ENCODE measurements around the gene RC3H2.
"Not testable (repeated sequence)": the region's sequence is repeated elsewhere in the genome, so short reads cannot be mapped to it uniquely, and the experiment has no call there.

Gene RC3H2

GRCh38 chr9:122812736-122813135, 92.4 kb downstream of the RC3H2 start:
- POLR2A ChIA-PET: no interaction called here
- DNase-seq (ENCODE audit: extremely low spot score): no peak
- CTCF ChIA-PET: interaction anchor here (1.0 to 4.8 kb wide), 5 partner anchors 314 to 714 kb away, joined by 3 to 29 read pairs (median 3); no protein-coding TSS in a partner anchor
- TF ChIP-seq, protein P1, sequence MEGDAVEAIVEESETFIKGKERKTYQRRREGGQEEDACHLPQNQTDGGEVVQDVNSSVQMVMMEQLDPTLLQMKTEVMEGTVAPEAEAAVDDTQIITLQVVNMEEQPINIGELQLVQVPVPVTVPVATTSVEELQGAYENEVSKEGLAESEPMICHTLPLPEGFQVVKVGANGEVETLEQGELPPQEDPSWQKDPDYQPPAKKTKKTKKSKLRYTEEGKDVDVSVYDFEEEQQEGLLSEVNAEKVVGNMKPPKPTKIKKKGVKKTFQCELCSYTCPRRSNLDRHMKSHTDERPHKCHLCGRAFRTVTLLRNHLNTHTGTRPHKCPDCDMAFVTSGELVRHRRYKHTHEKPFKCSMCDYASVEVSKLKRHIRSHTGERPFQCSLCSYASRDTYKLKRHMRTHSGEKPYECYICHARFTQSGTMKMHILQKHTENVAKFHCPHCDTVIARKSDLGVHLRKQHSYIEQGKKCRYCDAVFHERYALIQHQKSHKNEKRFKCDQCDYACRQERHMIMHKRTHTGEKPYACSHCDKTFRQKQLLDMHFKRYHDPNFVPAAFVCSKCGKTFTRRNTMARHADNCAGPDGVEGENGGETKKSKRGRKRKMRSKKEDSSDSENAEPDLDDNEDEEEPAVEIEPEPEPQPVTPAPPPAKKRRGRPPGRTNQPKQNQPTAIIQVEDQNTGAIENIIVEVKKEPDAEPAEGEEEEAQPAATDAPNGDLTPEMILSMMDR (IDR thresholded peaks at IDR 0.05; ENCODE audit: control extremely low read depth, extremely low read depth, low read depth, missing control alignments): no peak

GRCh38 chr9:122810306-122810946, 94.7 kb downstream of the RC3H2 start:
- POLR2A ChIA-PET: no interaction called here
- peak; percentile 82 for DNase-seq (ENCODE audit: extremely low spot score)
- TF ChIP-seq, protein P1 (IDR thresholded peaks at IDR 0.05; ENCODE audit: control extremely low read depth, extremely low read depth, low read depth, missing control alignments): peak; percentile 89
- CTCF ChIA-PET: interaction anchor here (0.6 to 6.2 kb wide), 16 partner anchors 8 to 925 kb away, joined by 3 to 65 read pairs (median 4); no protein-coding TSS in a partner anchor

DNA sequence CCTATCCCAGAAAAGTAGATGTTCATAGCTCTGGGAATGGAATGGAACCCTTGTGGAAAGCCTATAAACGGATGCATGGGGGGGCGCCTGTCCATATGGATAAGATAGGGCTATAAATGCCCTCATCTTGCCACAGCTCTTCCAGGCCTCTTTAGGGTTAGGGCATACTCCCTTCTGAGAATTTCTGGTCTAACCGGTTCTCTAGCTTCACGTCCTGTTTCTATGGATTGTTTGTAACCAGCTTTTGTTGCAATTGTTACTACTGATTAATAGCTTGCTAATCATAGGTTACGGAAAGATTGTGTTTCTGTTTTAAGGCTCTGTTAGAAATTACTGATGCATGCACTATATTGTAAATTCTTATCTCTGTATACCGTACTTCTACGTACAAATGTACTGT, 95.9 kb downstream of the RC3H2 start:
- POLR2A ChIA-PET; DNase-seq (ENCODE audit: extremely low spot score): not testable (repeated sequence)
- CTCF ChIA-PET: interaction anchor here (1.0 to 6.2 kb wide), 13 partner anchors 9 to 711 kb away, joined by 3 to 65 read pairs (median 3); no protein-coding TSS in a partner anchor

GRCh38 chr9:122808141-122808540, 97.0 kb downstream of the RC3H2 start:
- CTCF ChIA-PET: interaction anchor here (0.8 to 6.2 kb wide), 8 partner anchors 8 to 710 kb away, joined by 3 to 65 read pairs (median 8); no protein-coding TSS in a partner anchor

GRCh38 chr9:122807271-122807900, 97.8 kb downstream of the RC3H2 start:
- DNase-seq (ENCODE audit: extremely low spot score): no peak
- ChIA-PET CTCF (interaction anchor here (0.8 to 6.2 kb wide), 5 partner anchors 9 to 683 kb away, joined by 3 to 65 read pairs (median 10); no protein-coding TSS in a partner anchor), POLR2A (interaction anchor here (0.6 kb wide), 1 partner anchor 16 kb away, joined by 4 read pairs; no protein-coding TSS in a partner anchor)
- TF ChIP-seq, protein P1 (IDR thresholded peaks at IDR 0.05; ENCODE audit: control extremely low read depth, extremely low read depth, low read depth, missing control alignments): no peak

More at GRCh38 chr9:122808141-122808540, 97.0 kb downstream of the RC3H2 start:
- TF ChIP-seq, protein P1 (IDR thresholded peaks at IDR 0.05; ENCODE audit: control extremely low read depth, extremely low read depth, low read depth, missing control alignments): no peak
- no peak for DNase-seq (ENCODE audit: extremely low spot score)
- POLR2A ChIA-PET: no interaction called here

DNA sequence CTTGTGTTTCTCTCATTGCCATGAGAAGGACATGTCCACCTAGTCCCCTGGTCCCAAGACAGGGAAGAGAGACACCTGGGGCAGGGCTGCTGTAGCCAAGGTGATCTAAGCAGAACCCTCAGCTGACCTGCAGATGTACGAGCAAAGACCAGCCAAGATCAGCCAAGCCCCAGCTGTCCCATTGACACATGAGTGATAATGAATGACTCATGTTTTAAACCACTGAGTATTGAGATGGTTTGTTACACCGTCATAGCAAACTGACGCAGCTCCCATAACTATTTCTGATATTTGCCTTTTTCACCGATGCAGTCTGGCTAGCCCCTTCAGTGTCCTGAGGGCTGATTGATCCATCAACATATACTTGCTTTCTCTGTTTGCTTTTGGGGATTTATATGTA, 98.5 kb downstream of the RC3H2 start:
- TF ChIP-seq, protein P1 (IDR thresholded peaks at IDR 0.05; ENCODE audit: control extremely low read depth, extremely low read depth, low read depth, missing control alignments): no peak
- POLR2A ChIA-PET: interaction anchor here (0.6 kb wide), 1 partner anchor 17 kb away, joined by 4 read pairs; no protein-coding TSS in a partner anchor
- CTCF ChIA-PET: interaction anchor here (1.0 to 6.2 kb wide), 3 partner anchors 308 to 682 kb away, joined by 3 to 65 read pairs (median 22); no protein-coding TSS in a partner anchor

More for the DNA sequence above, 98.5 kb downstream of the RC3H2 start:
- no peak for DNase-seq (ENCODE audit: extremely low spot score)

All from GM10248 (cell line).